B cell (primary cell): ENCODE data around the gene CES4A. TPM values are rescaled to one million over a fixed set of nuclear protein-coding genes. Genes with fewer than 3 reads are reported as not detected.

Experiments
- ATAC-seq: fragments of 200-7000 bp; cut with Tn5 transposase; one replicate; pipeline ENCODE4 v1.10.0; 2021; ENCODE audit warnings: low read depth, mild to moderate bottlenecking, moderate number of reproducible peaks, moderate library complexity
- CTCF ChIA-PET: fragments of 350-600 bp; sonication (Branson Sonifier 250); formaldehyde crosslinking; loops from one replicate; lab custom pipeline; 2021; ENCODE audit warnings: antibody characterized with exemption, inconsistent platforms; lab: Charles Lee
- POLR2A ChIA-PET: fragments of 350-600 bp; sonication (Branson Sonifier 250); formaldehyde crosslinking; loops from one replicate; lab custom pipeline; 2021; ENCODE audit warnings: antibody characterized with exemption; lab: Charles Lee
- DNase-seq: peaks from one replicate; pipeline ENCODE4 v3.0.0; 2013
- H2AFZ ChIP-seq: 2 replicates; pipeline ENCODE4 v1.6.1; 2012; ENCODE audit warnings: mild to moderate bottlenecking, low read depth, low read length; ENCODE audit not compliant: insufficient read depth, poor library complexity, severe bottlenecking
- H3K27ac ChIP-seq, 2 donors: 1 replicate in 1 of 2; 2 replicates in 1 of 2; pipeline ENCODE4 v1.5.1; 2012 to 2013; ENCODE audit warnings: low read length in 2 of 2, mild to moderate bottlenecking in 2 of 2, moderate library complexity in 1 of 2
- H3K27me3 ChIP-seq, 4 experiments: fragments of 200-600 bp in 1 of 4; sonication (generic) in 1 of 4; replicated peaks in 1 of 4; 1 replicate in 2 of 4; 2 replicates in 2 of 4; pipeline versions ENCODE4 v1.6.1 to v1.7.0; 2013 to 2016; ENCODE audit warnings: low read length in 3 of 4, mild to moderate bottlenecking in 2 of 4, mixed read lengths in 1 of 4, moderate library complexity in 1 of 4; ENCODE audit not compliant: insufficient read depth in 4 of 4, control insufficient read depth in 3 of 4; ENCODE audit errors: control extremely low read depth in 1 of 4
- H3K36me3 ChIP-seq, 2 experiments: replicated peaks in 1 of 2; 1 replicate in 1 of 2; 2 replicates in 1 of 2; pipeline versions ENCODE4 v1.6.1 to v1.7.1; 2013; ENCODE audit warnings: low read length in 1 of 2; ENCODE audit not compliant: insufficient read depth in 2 of 2, control insufficient read depth in 1 of 2; ENCODE audit errors: control extremely low read depth in 1 of 2, extremely low read depth in 1 of 2
- H3K4me1 ChIP-seq, 2 donors: fragments of 200-600 bp in 1 of 2; sonication (generic) in 1 of 2; 1 replicate in 1 of 2; 2 replicates in 1 of 2; pipeline versions ENCODE4 v1.5.1 to v1.6.1; 2013 to 2017; ENCODE audit warnings: low read length in 2 of 2; ENCODE audit not compliant: control insufficient read depth in 2 of 2, insufficient read depth in 2 of 2
- H3K4me2 ChIP-seq: replicated peaks from 2 replicates; pipeline ENCODE3; 2012; ENCODE audit warnings: mild to moderate bottlenecking, low read depth, low read length; ENCODE audit not compliant: poor library complexity, severe bottlenecking
- H3K4me3 ChIP-seq, 5 experiments: fragments of 200-600 bp in 1 of 5; sonication (generic) in 1 of 5; 1 replicate in 3 of 5; 2 replicates in 2 of 5; pipeline versions ENCODE4 v1.5.1 to v1.7.0; 2011 to 2016; ENCODE audit warnings: low read length in 4 of 5, mild to moderate bottlenecking in 4 of 5, low read depth in 2 of 5, control low read depth in 1 of 5, moderate library complexity in 1 of 5; ENCODE audit not compliant: insufficient read depth in 1 of 5; ENCODE audit errors: control extremely low read depth in 1 of 5, extremely low read depth in 1 of 5
- H3K79me2 ChIP-seq: fragments of 200-600 bp; sonication (generic); one replicate; pipeline ENCODE4 v1.6.0; 2016; ENCODE audit warnings: low read length; ENCODE audit not compliant: control insufficient read depth, insufficient read depth
- H3K9ac ChIP-seq: fragments of 200-600 bp; sonication (generic); 2 replicates; pipeline ENCODE4 v1.6.1; 2017; ENCODE audit warnings: mild to moderate bottlenecking, low read length, moderate library complexity
- H3K9me3 ChIP-seq, 3 donors: one replicate each; pipeline versions ENCODE4 v1.6.1 to v1.7.1; 2013; ENCODE audit warnings: low read length in 2 of 3; ENCODE audit not compliant: control insufficient read depth in 2 of 3, insufficient read depth in 1 of 3; ENCODE audit errors: control extremely low read depth in 1 of 3
- H4K20me1 ChIP-seq: 2 replicates; pipeline ENCODE4 v1.6.0; 2012; ENCODE audit warnings: mild to moderate bottlenecking, low read length; ENCODE audit not compliant: insufficient read depth, control insufficient read depth, poor library complexity, severe bottlenecking
- H3K27ac Mint-ChIP-seq: one replicate; pipeline ENCODE4 v1.8.0; 2021; ENCODE audit warnings: mixed read lengths
- H3K27me3 Mint-ChIP-seq: one replicate; pipeline ENCODE4 v1.8.0; 2021; ENCODE audit warnings: mixed read lengths
- H3K4me1 Mint-ChIP-seq: one replicate; pipeline ENCODE4 v1.8.0; 2021; ENCODE audit warnings: mixed read lengths
- H3K4me3 Mint-ChIP-seq: one replicate; pipeline ENCODE4 v1.8.0; 2021; ENCODE audit warnings: mixed read lengths
- H3K9me3 Mint-ChIP-seq: one replicate; pipeline ENCODE4 v1.8.0; 2022; ENCODE audit warnings: mixed read lengths; ENCODE audit not compliant: insufficient read depth
- EZH2 ChIP-seq: IDR thresholded peaks from 2 replicates; pipeline ENCODE4 v1.6.1; 2012; ENCODE audit warnings: borderline replicate concordance, low read depth, mild to moderate bottlenecking, moderate library complexity, low read length; ENCODE audit not compliant: insufficient read depth, poor library complexity, severe bottlenecking
- WGBS: methylation state at CpG from one replicate; pipeline ENCODE4 v1.1.5; 2013; ENCODE audit warnings: missing lambda C conversion rate; ENCODE audit not compliant: insufficient coverage; 5-methylcytosine and 5-hydroxymethylcytosine counted together
- intact Hi-C: fragments of 100-400 bp; cut with micrococcal nuclease; formaldehyde crosslinking; loops from one replicate; pipeline ENCODE4 v1.10.0; 2022
- polyA plus RNA-seq: library from polyadenylated mRNA; depleted of rRNA; stranded (reverse); fragments of >200 nt; gene quantifications from 2 replicates; pipeline ENCODE4 v1.2.3, GENCODE V29; 2012
- small RNA-seq: library from RNA; depleted of rRNA; stranded (forward); fragments of <200 nt; gene quantifications from one replicate; pipeline ENCODE3, GENCODE V24; 2012; ENCODE audit warnings: low replicate concordance, low read depth; ENCODE audit not compliant: insufficient read length
- total RNA-seq, 2 donors: library from RNA; stranded (reverse); fragments of 120-200 nt in 1 of 2; gene quantifications; 1 replicate in 1 of 2; 2 replicates in 1 of 2; pipeline versions ENCODE4 v1.2.3 to v1.2.4, GENCODE V29; 2013 to 2022
- TF ChIP-seq, protein P1 (sequence below): fragments of 200-600 bp; IDR thresholded peaks from one replicate; pipeline ENCODE4 v1.8.0; 2022; ENCODE audit warnings: antibody characterized with exemption, mild to moderate bottlenecking

CES4A gene
- total and polyA plus RNA-seq, 2 donors (not counting 1 experiment from before 2014, with no cell fraction given), result 8.4 to 17.3 TPM

DNA sequence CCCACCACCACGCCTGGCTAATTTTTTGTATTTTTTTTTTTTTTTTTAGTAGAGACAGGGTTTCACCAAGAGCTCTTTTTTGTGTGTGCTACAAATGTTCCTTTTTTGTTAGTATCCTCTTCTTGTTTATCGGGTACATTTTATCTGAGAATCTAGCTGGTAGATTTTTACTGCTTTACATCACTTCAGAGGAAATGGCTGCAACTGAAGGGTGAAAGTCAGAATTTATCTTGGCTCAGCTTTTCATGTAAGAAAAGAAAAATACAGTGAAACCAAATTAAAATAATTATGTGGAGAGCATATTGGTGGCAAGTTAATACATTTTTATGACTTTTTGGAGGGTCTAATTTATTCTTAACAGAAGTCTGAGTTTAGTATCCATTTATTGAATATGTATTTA lies 66.5 kb downstream of the CES4A start:
- Histone ChIP-seq H4K20me1 (peaks cover 16% of the 10 kb centered on the region), H2AFZ (no peak overlapping the region)

DNA sequence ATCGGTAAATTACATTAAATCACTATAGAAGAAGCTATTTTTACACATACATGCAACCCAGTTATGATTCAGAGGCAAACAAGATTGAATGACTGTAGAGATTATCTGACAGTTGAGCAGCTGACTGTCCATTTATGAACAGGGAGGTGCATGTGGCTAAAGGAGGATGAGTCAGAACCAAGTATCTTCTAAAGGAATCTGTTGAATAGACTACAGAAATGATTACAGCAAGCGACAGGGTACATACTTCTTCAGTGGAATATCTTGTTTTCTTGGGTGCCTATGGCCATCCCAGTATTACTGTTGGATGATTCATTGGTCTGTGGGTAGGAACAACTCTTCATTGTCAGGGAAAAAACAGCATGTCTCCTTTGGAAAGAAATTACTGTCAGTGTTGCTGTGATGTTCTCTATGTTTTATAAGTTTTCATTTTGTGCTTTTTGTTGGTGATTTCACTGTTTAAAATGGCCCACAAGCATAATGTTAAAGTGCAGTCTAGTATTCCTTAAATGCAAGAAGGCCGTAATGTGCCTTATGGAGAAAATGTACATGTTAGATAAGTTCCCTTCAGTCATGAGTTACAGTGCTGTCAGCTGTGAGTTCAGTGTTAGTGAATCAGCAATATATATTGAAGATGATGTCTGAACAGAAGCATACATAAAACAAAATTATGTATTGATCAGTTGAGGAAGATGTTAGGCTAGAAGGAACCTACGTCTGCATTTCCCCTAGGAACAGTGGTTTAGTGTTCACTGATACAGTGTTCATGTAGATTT lies 67.5 kb downstream of the CES4A start:
- Mint-ChIP-seq H3K27me3 (no peaks in the 10 kb centered on the region), H3K4me3 (no peak overlapping the region), H3K9me3 (no peaks in the 10 kb centered on the region), H3K27ac (no peak overlapping the region), H3K4me1 (peaks cover 29% of the 10 kb centered on the region)
- H3K4me2 ChIP-seq, result no peak overlapping the region
- WGBS, result no CpG with 5 or more reads among the region's 4 CpGs
- POLR2A ChIA-PET, result no interaction called here
- peaks cover 95% of the 10 kb centered on the region for H3K79me2 ChIP-seq
- H3K4me1 ChIP-seq, result peaks cover 6 to 9% of the 10 kb centered on the region in 2 donors
- CTCF ChIA-PET, result interaction anchor here (1.5 kb wide), 1 partner anchor 104 kb away, joined by 3 read pairs; the partner anchor contains the start of genes FBXL8 and TRADD
- intact Hi-C loops, result no loop called here
- no peaks in the 10 kb centered on the region for H3K27me3 ChIP-seq
- H3K9me3 ChIP-seq, result peaks cover 0 to under 1% (median 0%) of the 10 kb centered on the region in 3 donors
- no peak overlapping the region for H3K27ac ChIP-seq
- ATAC-seq (no peak), DNase-seq (no peak)
- no peaks in the 10 kb centered on the region for H3K36me3 ChIP-seq
- no peak overlapping the region for H3K4me3 ChIP-seq
- TF ChIP-seq, protein P1, sequence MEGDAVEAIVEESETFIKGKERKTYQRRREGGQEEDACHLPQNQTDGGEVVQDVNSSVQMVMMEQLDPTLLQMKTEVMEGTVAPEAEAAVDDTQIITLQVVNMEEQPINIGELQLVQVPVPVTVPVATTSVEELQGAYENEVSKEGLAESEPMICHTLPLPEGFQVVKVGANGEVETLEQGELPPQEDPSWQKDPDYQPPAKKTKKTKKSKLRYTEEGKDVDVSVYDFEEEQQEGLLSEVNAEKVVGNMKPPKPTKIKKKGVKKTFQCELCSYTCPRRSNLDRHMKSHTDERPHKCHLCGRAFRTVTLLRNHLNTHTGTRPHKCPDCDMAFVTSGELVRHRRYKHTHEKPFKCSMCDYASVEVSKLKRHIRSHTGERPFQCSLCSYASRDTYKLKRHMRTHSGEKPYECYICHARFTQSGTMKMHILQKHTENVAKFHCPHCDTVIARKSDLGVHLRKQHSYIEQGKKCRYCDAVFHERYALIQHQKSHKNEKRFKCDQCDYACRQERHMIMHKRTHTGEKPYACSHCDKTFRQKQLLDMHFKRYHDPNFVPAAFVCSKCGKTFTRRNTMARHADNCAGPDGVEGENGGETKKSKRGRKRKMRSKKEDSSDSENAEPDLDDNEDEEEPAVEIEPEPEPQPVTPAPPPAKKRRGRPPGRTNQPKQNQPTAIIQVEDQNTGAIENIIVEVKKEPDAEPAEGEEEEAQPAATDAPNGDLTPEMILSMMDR, result no peak
- no peak for TF ChIP-seq EZH2
- H3K9ac ChIP-seq, result no peak overlapping the region
- peaks cover 26% of the 10 kb centered on the region for H4K20me1 ChIP-seq
- no peak overlapping the region for H2AFZ ChIP-seq

More for the DNA sequence above, 66.5 kb downstream of the CES4A start:
- peaks cover 93% of the 10 kb centered on the region for H3K79me2 ChIP-seq
- no peak overlapping the region for H3K9ac ChIP-seq
- Mint-ChIP-seq H3K4me1 (peaks cover 27% of the 10 kb centered on the region), H3K9me3 (no peaks in the 10 kb centered on the region), H3K27ac (no peak overlapping the region), H3K27me3 (no peaks in the 10 kb centered on the region), H3K4me3 (no peak overlapping the region)
- H3K27me3 ChIP-seq, result no peaks in the 10 kb centered on the region
- no peak overlapping the region for H3K4me2 ChIP-seq
- no CpG with 5 or more reads among the region's 2 CpGs for WGBS
- H3K36me3 ChIP-seq, result no peaks in the 10 kb centered on the region
- ChIA-PET CTCF (interaction anchor here (1.5 kb wide), 1 partner anchor 105 kb away, joined by 3 read pairs; the partner anchor contains the start of genes FBXL8 and TRADD), POLR2A (interaction anchor here (0.8 kb wide), 1 partner anchor 87 kb away, joined by 7 read pairs; no protein-coding TSS in a partner anchor)
- no peak overlapping the region for H3K4me3 ChIP-seq
- intact Hi-C loops, result no loop called here
- no peak for ATAC-seq
- no peak for TF ChIP-seq EZH2
- DNase-seq, result no peak
- H3K9me3 ChIP-seq, result no peaks in the 10 kb centered on the region
- H3K27ac ChIP-seq, result no peak overlapping the region
- H3K4me1 ChIP-seq, result peaks cover 6 to 9% of the 10 kb centered on the region in 2 donors

Small RNAs within 50 kb of the gene (small RNA-seq; reads per million reads assigned to genes)
- gene RN7SL543P, result not detected

Other genes with a start within 250 kb of the CES4A start
- gene DYNC1LI2, start 237.0 kb upstream of the CES4A start, total RNA-seq, result 109 and 111 TPM in 2 replicates
- gene DYNC1LI2, start 237.0 kb upstream of the CES4A start, polyA plus RNA-seq, result 33.9 and 78.3 TPM in 2 replicates
- 0.71 TPM in 1 of 2 replicates, not detected in the other for gene TERB1, start 187.0 kb upstream of the CES4A start, total RNA-seq
- not detected in 2 replicates for gene TERB1, start 187.0 kb upstream of the CES4A start, polyA plus RNA-seq
- 57.6 and 62.5 TPM in 2 replicates for gene NAE1, start 157.6 kb upstream of the CES4A start, total RNA-seq
- gene NAE1, start 157.6 kb upstream of the CES4A start, polyA plus RNA-seq, result 19.3 and 28.5 TPM in 2 replicates
- gene CA7, start 144.2 kb upstream of the CES4A start, total RNA-seq, result not detected in 2 replicates
- gene CA7, start 144.2 kb upstream of the CES4A start, polyA plus RNA-seq, result not detected in 2 replicates
- 15.0 and 18.7 TPM in 2 replicates for gene PDP2, start 108.1 kb upstream of the CES4A start, total RNA-seq
- 1.9 and 2.7 TPM in 2 replicates for gene PDP2, start 108.1 kb upstream of the CES4A start, polyA plus RNA-seq
- gene CDH16, start 69.7 kb upstream of the CES4A start, total RNA-seq, result not detected in 2 replicates
- gene CDH16, start 69.7 kb upstream of the CES4A start, polyA plus RNA-seq, result not detected in 2 replicates
- gene RRAD, start 63.1 kb upstream of the CES4A start, total RNA-seq, result 0.64 and 0.80 TPM in 2 replicates
- 1.9 and 4.1 TPM in 2 replicates for gene RRAD, start 63.1 kb upstream of the CES4A start, polyA plus RNA-seq
- gene CIAO2B, start 54.2 kb upstream of the CES4A start, total RNA-seq, result 55.4 and 60.6 TPM in 2 replicates
- 139 and 159 TPM in 2 replicates for gene CIAO2B, start 54.2 kb upstream of the CES4A start, polyA plus RNA-seq
- 39.4 and 47.8 TPM in 2 replicates for gene CES2, start 53.1 kb upstream of the CES4A start, total RNA-seq
- gene CES2, start 53.1 kb upstream of the CES4A start, polyA plus RNA-seq, result 23.5 and 24.4 TPM in 2 replicates
- 0.32 and 0.42 TPM in 2 replicates for gene CES3, start 27.3 kb upstream of the CES4A start, total RNA-seq
- gene CES3, start 27.3 kb upstream of the CES4A start, polyA plus RNA-seq, result 0.25 and 1.1 TPM in 2 replicates
- 89.0 and 101 TPM in 2 replicates for gene CBFB, start 40.6 kb downstream of the CES4A start, total RNA-seq
- 19.5 and 43.2 TPM in 2 replicates for gene CBFB, start 40.6 kb downstream of the CES4A start, polyA plus RNA-seq
- 20.7 and 23.0 TPM in 2 replicates for gene PHAF1, start 121.4 kb downstream of the CES4A start, total RNA-seq
- gene PHAF1, start 121.4 kb downstream of the CES4A start, polyA plus RNA-seq, result 18.5 and 18.8 TPM in 2 replicates
- 1.2 and 1.6 TPM in 2 replicates for gene B3GNT9, start 162.4 kb downstream of the CES4A start, total RNA-seq
- gene B3GNT9, start 162.4 kb downstream of the CES4A start, polyA plus RNA-seq, result 2.4 and 2.5 TPM in 2 replicates
- 51.9 and 52.4 TPM in 2 replicates for gene TRADD, start 171.3 kb downstream of the CES4A start, total RNA-seq
- gene TRADD, start 171.3 kb downstream of the CES4A start, polyA plus RNA-seq, result 66.9 and 73.5 TPM in 2 replicates
- 5.1 and 5.8 TPM in 2 replicates for gene FBXL8, start 171.4 kb downstream of the CES4A start, total RNA-seq
- 16.1 and 20.5 TPM in 2 replicates for gene FBXL8, start 171.4 kb downstream of the CES4A start, polyA plus RNA-seq
- 7.4 and 11.9 TPM in 2 replicates for gene HSF4, start 176.2 kb downstream of the CES4A start, total RNA-seq
- gene HSF4, start 176.2 kb downstream of the CES4A start, polyA plus RNA-seq, result 12.2 and 29.3 TPM in 2 replicates
- gene NOL3, start 181.9 kb downstream of the CES4A start, total RNA-seq, result 0.66 and 0.96 TPM in 2 replicates
- 0.60 and 2.3 TPM in 2 replicates for gene NOL3, start 181.9 kb downstream of the CES4A start, polyA plus RNA-seq
- gene MATCAP1, start 195.4 kb downstream of the CES4A start, total RNA-seq, result 6.2 and 12.4 TPM in 2 replicates
- gene MATCAP1, start 195.4 kb downstream of the CES4A start, polyA plus RNA-seq, result 8.9 and 9.1 TPM in 2 replicates
- not detected in 2 replicates for gene EXOC3L1, start 201.5 kb downstream of the CES4A start, total RNA-seq
- not detected in 2 replicates for gene EXOC3L1, start 201.5 kb downstream of the CES4A start, polyA plus RNA-seq
- gene E2F4, start 203.6 kb downstream of the CES4A start, total RNA-seq, result 104 and 106 TPM in 2 replicates
- 188 and 195 TPM in 2 replicates for gene E2F4, start 203.6 kb downstream of the CES4A start, polyA plus RNA-seq
- gene ELMO3, start 210.5 kb downstream of the CES4A start, total RNA-seq, result 8.3 and 9.6 TPM in 2 replicates
- 7.9 and 9.1 TPM in 2 replicates for gene ELMO3, start 210.5 kb downstream of the CES4A start, polyA plus RNA-seq
- gene TMEM208, start 238.5 kb downstream of the CES4A start, total RNA-seq, result 36.3 and 40.4 TPM in 2 replicates
- 31.5 and 36.1 TPM in 2 replicates for gene TMEM208, start 238.5 kb downstream of the CES4A start, polyA plus RNA-seq